Natural killer cell (primary cell): Measurements from ENCODE around the gene SLC4A9. TPM values are rescaled to one million over a fixed set of nuclear protein-coding genes. Genes with fewer than 3 reads are reported as not detected.
"Not testable (repeated sequence)": the region's sequence is repeated elsewhere in the genome, so short reads cannot be mapped to it uniquely, and the experiment has no call there.

Experiments used
- ATAC-seq, 3 donors: fragments of 150-1000 bp in 2 of 3; fragments of 200-7000 bp in 1 of 3; cut with Tn5 transposase; 1 replicate in 1 of 3; 2 replicates in 2 of 3; pipeline ENCODE4 v1.10.0; 2021; ENCODE audit warnings: mild to moderate bottlenecking in 2 of 3, moderate library complexity in 2 of 3
- DNase-seq, 2 donors: peaks; one replicate each; pipeline versions ENCODE4 v3.0.0 to v3.0.0-alpha.2; 2013 to 2021; ENCODE audit warnings: mixed read lengths in 1 of 2
- H3K27ac ChIP-seq: one replicate; pipeline ENCODE4 v1.5.1; 2013; ENCODE audit warnings: mild to moderate bottlenecking, low read length
- H3K27me3 ChIP-seq: one replicate; pipeline ENCODE4 v1.6.1; 2013; ENCODE audit warnings: low read length; ENCODE audit not compliant: control insufficient read depth, insufficient read depth
- H3K36me3 ChIP-seq: one replicate; pipeline ENCODE4 v1.6.1; 2013; ENCODE audit warnings: low read length; ENCODE audit not compliant: control insufficient read depth, insufficient read depth
- H3K4me1 ChIP-seq: one replicate; pipeline ENCODE4 v1.6.1; 2013; ENCODE audit warnings: low read length; ENCODE audit not compliant: control insufficient read depth, insufficient read depth
- H3K4me3 ChIP-seq: one replicate; pipeline ENCODE4 v1.5.1; 2013; ENCODE audit warnings: low read length
- H3K9me3 ChIP-seq: one replicate; pipeline ENCODE4 v1.6.1; 2013; ENCODE audit warnings: low read length; ENCODE audit not compliant: control insufficient read depth, insufficient read depth
- H3K27ac Mint-ChIP-seq, 2 donors: one replicate each; pipeline ENCODE4 v1.8.0; 2022; ENCODE audit warnings: mild to moderate bottlenecking in 2 of 2, mixed read lengths in 2 of 2, moderate library complexity in 1 of 2
- H3K27me3 Mint-ChIP-seq, 2 donors: one replicate each; pipeline ENCODE4 v1.8.0; 2022; ENCODE audit warnings: low read depth in 2 of 2, mixed read lengths in 2 of 2
- H3K36me3 Mint-ChIP-seq: one replicate; pipeline ENCODE4 v1.8.0; 2022; ENCODE audit warnings: mixed read lengths
- H3K4me1 Mint-ChIP-seq, 2 donors: one replicate each; pipeline ENCODE4 v1.8.0; 2022; ENCODE audit warnings: mixed read lengths in 2 of 2
- H3K4me3 Mint-ChIP-seq: one replicate; pipeline ENCODE4 v1.8.0; 2022; ENCODE audit warnings: mild to moderate bottlenecking, moderate library complexity, mixed read lengths
- H3K9me3 Mint-ChIP-seq, 2 donors: one replicate each; pipeline ENCODE4 v1.8.0; 2022; ENCODE audit warnings: mixed read lengths in 2 of 2
- WGBS: methylation state at CpG from one replicate; pipeline ENCODE4 v1.1.7; 2013; ENCODE audit warnings: missing lambda C conversion rate; ENCODE audit not compliant: insufficient coverage; 5-methylcytosine and 5-hydroxymethylcytosine counted together
- intact Hi-C: fragments of 100-400 bp; cut with micrococcal nuclease; formaldehyde crosslinking; loops from one replicate; pipeline ENCODE4 v1.14.2; 2022
- total RNA-seq, 4 donors: library from RNA; stranded (reverse); fragments of 120-200 nt in 1 of 4; gene quantifications; one replicate each; pipeline versions ENCODE4 v1.2.3 to v1.2.4, GENCODE V29; 2013 to 2022
- TF ChIP-seq, protein P1 (sequence below): fragments of 200-600 bp; IDR thresholded peaks from one replicate; pipeline ENCODE4 v1.8.0; 2022; ENCODE audit warnings: antibody characterized with exemption

SLC4A9 gene
- total RNA-seq, 3 donors from 2014 or later (not counting 1 experiment from before 2014, with no cell fraction given), result not detected

DNA sequence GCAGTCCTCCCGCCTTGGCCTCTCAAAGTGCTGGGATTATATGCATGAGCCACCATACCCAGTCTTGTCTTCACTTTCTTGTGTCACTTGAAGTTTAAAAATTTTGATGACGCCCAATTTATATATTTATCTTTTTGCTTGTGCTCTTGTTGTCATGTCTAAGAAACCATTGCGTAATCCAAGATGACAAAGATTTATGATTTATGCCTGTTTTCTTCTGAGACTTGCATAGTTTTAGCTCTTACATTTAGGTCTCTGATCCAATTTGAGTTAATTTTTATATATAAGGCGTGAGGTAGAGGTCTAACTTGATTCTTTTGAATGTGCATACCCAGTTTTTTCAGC, 60.2 kb downstream of the SLC4A9 start:
- no peaks in the 10 kb centered on the region for H3K36me3 Mint-ChIP-seq
- intact Hi-C loops, result no loop called here
- H3K27ac Mint-ChIP-seq, result peak overlapping the region in 1 of 2 donors; percentile 3
- Histone ChIP-seq H3K9me3 (no peaks in the 10 kb centered on the region), H3K4me1 (peaks cover 10% of the 10 kb centered on the region), H3K27me3 (no peaks in the 10 kb centered on the region), H3K27ac (no peak overlapping the region), H3K36me3 (no peaks in the 10 kb centered on the region), H3K4me3 (no peak overlapping the region)
- DNase-seq, result no peak
- no peak for ATAC-seq
- H3K4me1 Mint-ChIP-seq, result peaks cover 53 to 62% of the 10 kb centered on the region in 2 donors
- H3K27me3 Mint-ChIP-seq, result no peaks in the 10 kb centered on the region
- TF ChIP-seq, protein P1, sequence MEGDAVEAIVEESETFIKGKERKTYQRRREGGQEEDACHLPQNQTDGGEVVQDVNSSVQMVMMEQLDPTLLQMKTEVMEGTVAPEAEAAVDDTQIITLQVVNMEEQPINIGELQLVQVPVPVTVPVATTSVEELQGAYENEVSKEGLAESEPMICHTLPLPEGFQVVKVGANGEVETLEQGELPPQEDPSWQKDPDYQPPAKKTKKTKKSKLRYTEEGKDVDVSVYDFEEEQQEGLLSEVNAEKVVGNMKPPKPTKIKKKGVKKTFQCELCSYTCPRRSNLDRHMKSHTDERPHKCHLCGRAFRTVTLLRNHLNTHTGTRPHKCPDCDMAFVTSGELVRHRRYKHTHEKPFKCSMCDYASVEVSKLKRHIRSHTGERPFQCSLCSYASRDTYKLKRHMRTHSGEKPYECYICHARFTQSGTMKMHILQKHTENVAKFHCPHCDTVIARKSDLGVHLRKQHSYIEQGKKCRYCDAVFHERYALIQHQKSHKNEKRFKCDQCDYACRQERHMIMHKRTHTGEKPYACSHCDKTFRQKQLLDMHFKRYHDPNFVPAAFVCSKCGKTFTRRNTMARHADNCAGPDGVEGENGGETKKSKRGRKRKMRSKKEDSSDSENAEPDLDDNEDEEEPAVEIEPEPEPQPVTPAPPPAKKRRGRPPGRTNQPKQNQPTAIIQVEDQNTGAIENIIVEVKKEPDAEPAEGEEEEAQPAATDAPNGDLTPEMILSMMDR, result no peak
- WGBS, result over 99% methylated on average over 4 of the region's 4 CpGs
- no peaks in the 10 kb centered on the region for H3K9me3 Mint-ChIP-seq
- peak overlapping the region; percentile 0 for H3K4me3 Mint-ChIP-seq

DNA sequence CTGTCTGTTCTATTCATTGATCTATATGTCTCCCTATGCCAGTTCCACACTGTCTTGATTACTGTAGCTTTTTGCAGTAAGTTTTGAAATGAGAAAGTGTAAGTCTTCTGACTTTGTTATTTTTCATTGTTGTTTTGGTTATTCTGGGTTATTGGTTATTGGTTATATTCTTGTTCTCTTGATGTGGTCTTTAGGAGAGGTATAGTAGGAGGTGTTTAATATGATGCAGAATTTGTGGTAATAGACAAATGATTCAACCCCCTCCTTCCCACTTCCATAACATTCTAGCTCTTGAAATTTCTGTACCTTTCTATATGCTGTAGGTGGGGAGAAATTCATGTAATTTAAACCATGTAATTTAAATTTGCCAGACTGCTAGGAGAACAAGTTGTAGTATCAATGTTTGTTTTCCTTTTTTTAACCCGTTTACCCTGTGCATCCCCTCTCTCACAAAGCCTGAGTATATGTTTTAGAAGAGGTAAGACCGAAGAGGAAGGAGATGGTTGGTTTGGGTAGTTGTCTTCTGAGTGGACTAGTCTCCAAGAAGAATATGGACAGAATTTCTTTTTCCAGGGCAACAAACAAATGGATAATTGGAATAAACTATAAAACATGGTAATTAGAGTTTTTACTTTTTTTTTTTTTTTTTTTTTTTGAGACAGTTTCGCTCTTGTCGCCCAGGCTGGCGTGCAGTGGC, 60.8 kb downstream of the SLC4A9 start:
- Mint-ChIP-seq H3K36me3 (no peaks in the 10 kb centered on the region), H3K27me3 (no peaks in the 10 kb centered on the region), H3K4me3 (peak overlapping the region; percentile 0), H3K27ac (peak overlapping the region in 1 of 2 donors; percentile 3), H3K9me3 (no peaks in the 10 kb centered on the region), H3K4me1 (peaks cover 60 to 62% of the 10 kb centered on the region in 2 donors)
- Histone ChIP-seq H3K36me3 (no peaks in the 10 kb centered on the region), H3K9me3 (no peaks in the 10 kb centered on the region), H3K4me1 (peaks cover 10% of the 10 kb centered on the region), H3K27me3 (no peaks in the 10 kb centered on the region), H3K27ac (no peak overlapping the region), H3K4me3 (no peak overlapping the region)
- DNase-seq, result no peak
- intact Hi-C loops, result no loop called here
- 90% methylated on average over 4 of the region's 5 CpGs for WGBS
- TF ChIP-seq, protein P1, result no peak
- ATAC-seq, result no peak

DNA sequence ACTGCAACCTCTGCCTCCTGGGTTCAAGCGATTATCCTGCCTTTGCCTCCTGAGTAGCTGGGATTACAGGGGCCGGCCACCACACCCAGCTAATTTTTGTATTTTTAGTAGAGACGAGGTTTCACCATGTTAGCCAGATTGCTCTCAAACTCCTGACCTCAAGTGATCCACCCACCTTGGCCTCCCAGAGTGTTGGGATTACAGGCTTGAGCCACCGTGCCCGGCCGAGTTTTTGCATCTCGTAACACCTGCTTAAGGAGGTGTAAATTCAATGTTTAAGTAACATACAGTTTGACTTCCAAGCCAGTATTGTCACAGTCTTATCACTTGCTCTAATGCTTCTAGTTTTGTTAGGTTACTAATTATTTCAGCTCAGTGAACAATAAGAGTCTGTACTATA, 61.4 kb downstream of the SLC4A9 start:
- WGBS, result 91% methylated on average over 7 of the region's 7 CpGs
- H3K27me3 Mint-ChIP-seq, H3K9me3 Mint-ChIP-seq, intact Hi-C loops, ATAC-seq, H3K27ac Mint-ChIP-seq, H3K36me3 ChIP-seq, H3K9me3 ChIP-seq, H3K27me3 ChIP-seq, H3K4me3 ChIP-seq, DNase-seq, H3K27ac ChIP-seq, H3K36me3 Mint-ChIP-seq, H3K4me3 Mint-ChIP-seq: not testable (repeated sequence)
- H3K4me1 ChIP-seq, result peaks cover 10% of the 10 kb centered on the region
- H3K4me1 Mint-ChIP-seq, result peaks cover 56 to 63% of the 10 kb centered on the region in 2 donors

DNA sequence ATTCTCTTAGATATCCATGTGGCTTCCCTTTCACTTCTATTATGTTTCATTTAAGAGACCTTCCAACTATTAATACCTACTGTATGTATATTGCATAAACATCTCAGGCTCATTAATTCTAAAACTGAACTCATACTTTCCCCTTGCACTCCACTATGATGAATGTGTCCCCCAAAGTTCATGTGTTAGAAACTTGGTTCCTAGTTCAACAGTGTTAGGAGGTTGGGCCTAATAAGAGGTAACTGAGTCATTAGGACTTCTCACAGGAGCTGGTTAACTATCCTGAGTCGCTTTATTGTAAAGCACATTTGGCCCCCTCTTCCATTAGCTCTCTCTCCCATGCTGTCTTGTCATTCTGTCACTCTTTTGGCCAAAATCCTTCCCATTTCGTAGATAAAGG, 63.6 kb downstream of the SLC4A9 start:
- intact Hi-C loops, result no loop called here
- Histone ChIP-seq H3K4me3 (no peak overlapping the region), H3K36me3 (no peaks in the 10 kb centered on the region), H3K27ac (no peak overlapping the region), H3K4me1 (peaks cover 9% of the 10 kb centered on the region), H3K27me3 (no peaks in the 10 kb centered on the region), H3K9me3 (no peaks in the 10 kb centered on the region)
- ATAC-seq, result no peak
- Mint-ChIP-seq H3K27me3 (no peaks in the 10 kb centered on the region), H3K36me3 (no peaks in the 10 kb centered on the region), H3K9me3 (no peaks in the 10 kb centered on the region), H3K4me3 (no peak overlapping the region), H3K4me1 (peaks cover 51 to 57% of the 10 kb centered on the region in 2 donors), H3K27ac (no peak overlapping the region)
- 95% methylated on average over 2 of the region's 2 CpGs for WGBS
- no peak for DNase-seq
- TF ChIP-seq, protein P1, result no peak
